ENCODE results near the gene DMAC2.
"Not testable (repeated sequence)": the region's sequence is repeated elsewhere in the genome, so short reads cannot be mapped to it uniquely, and the experiment has no call there.

The DMAC2 gene

GRCh38 chr19:41441321-41441945 is 1.7 kb upstream of the DMAC2 start:
- H3K4me3 ChIP-seq (ENCODE audit: low read depth, low read length): no peak overlapping the region
- no peak for DNase-seq (ENCODE audit: low read depth)
- no peak for TF ChIP-seq CTCF (IDR thresholded peaks at IDR 0.05; ENCODE audit: control insufficient read depth, extremely low read depth, insufficient read depth)

- no peak overlapping the region for H3K4me3 ChIP-seq (ENCODE audit: low read depth, low read length)
- DNase-seq (ENCODE audit: low read depth): no peak
Observed at GRCh38 chr19:41437944-41438574, 1.7 kb downstream of the DMAC2 start.

GRCh38 chr19:41436674-41436951 is 3.1 kb downstream of the DMAC2 start:
- no peak overlapping the region for H3K4me3 ChIP-seq (ENCODE audit: low read depth, low read length)
- no peak for DNase-seq (ENCODE audit: low read depth)
- no peak for TF ChIP-seq CTCF (IDR thresholded peaks at IDR 0.05; ENCODE audit: control insufficient read depth, extremely low read depth, insufficient read depth)

More at GRCh38 chr19:41437944-41438574, 1.7 kb downstream of the DMAC2 start:
- no peak for TF ChIP-seq CTCF (IDR thresholded peaks at IDR 0.05; ENCODE audit: control insufficient read depth, extremely low read depth, insufficient read depth)

- no peak overlapping the region for H3K4me3 ChIP-seq (ENCODE audit: low read depth, low read length)
- TF ChIP-seq CTCF (IDR thresholded peaks at IDR 0.05; ENCODE audit: control insufficient read depth, extremely low read depth, insufficient read depth): no peak
- DNase-seq (ENCODE audit: low read depth): no peak
Observed at GRCh38 chr19:41435936-41436673, 3.6 kb downstream of the DMAC2 start.

GRCh38 chr19:41435376-41435775 is 4.3 kb downstream of the DMAC2 start:
- DNase-seq (ENCODE audit: low read depth); H3K4me3 ChIP-seq (ENCODE audit: low read depth, low read length): not testable (repeated sequence)

GRCh38 chr19:41434450-41434849 is 5.3 kb downstream of the DMAC2 start:
- no peak for DNase-seq (ENCODE audit: low read depth)
- H3K4me3 ChIP-seq (ENCODE audit: low read depth, low read length): no peak overlapping the region
- TF ChIP-seq CTCF (IDR thresholded peaks at IDR 0.05; ENCODE audit: control insufficient read depth, extremely low read depth, insufficient read depth): no peak

GRCh38 chr19:41433171-41433570 is 6.5 kb downstream of the DMAC2 start:
- no peak overlapping the region for H3K4me3 ChIP-seq (ENCODE audit: low read depth, low read length)
- no peak for TF ChIP-seq CTCF (IDR thresholded peaks at IDR 0.05; ENCODE audit: control insufficient read depth, extremely low read depth, insufficient read depth)
- no peak for DNase-seq (ENCODE audit: low read depth)

All from LNCaP clone FGC (cell line).